HEK293T (cell line): ENCODE results near the gene VPS13A.

Experiments used
- BHLHE40 ChIP-seq: fragments of 450-650 bp; IDR thresholded peaks from 2 replicates; pipeline ENCODE4 v1.6.1; 2016; ENCODE audit warnings: mild to moderate bottlenecking, moderate library complexity, borderline replicate concordance
- ELF4 ChIP-seq: fragments of 450-650 bp; IDR thresholded peaks from 2 replicates; pipeline ENCODE4 v1.6.1; 2017; ENCODE audit warnings: antibody characterized with exemption
- FOXA1 ChIP-seq: fragments of 450-650 bp; IDR thresholded peaks from 2 replicates; pipeline ENCODE4 v1.6.1; 2016; ENCODE audit warnings: mild to moderate bottlenecking
- FOXK2 ChIP-seq: fragments of 450-650 bp; IDR thresholded peaks from 2 replicates; pipeline ENCODE4 v1.6.1; 2016; ENCODE audit warnings: mild to moderate bottlenecking
- L3MBTL2 ChIP-seq: fragments of 450-650 bp; conservative IDR thresholded peaks from 2 replicates; pipeline ENCODE4 v1.6.1; 2016; ENCODE audit warnings: mild to moderate bottlenecking
- LEF1 ChIP-seq: fragments of 450-650 bp; IDR thresholded peaks from 2 replicates; pipeline ENCODE4 v1.6.1; 2017; ENCODE audit warnings: mild to moderate bottlenecking, borderline replicate concordance
- PKNOX1 ChIP-seq: fragments of 450-650 bp; IDR thresholded peaks from 2 replicates; pipeline ENCODE4 v1.6.1; 2016
- SUZ12 ChIP-seq: fragments of 450-650 bp; IDR thresholded peaks from 2 replicates; pipeline ENCODE4 v1.6.1; 2016; ENCODE audit warnings: mild to moderate bottlenecking

DNA sequence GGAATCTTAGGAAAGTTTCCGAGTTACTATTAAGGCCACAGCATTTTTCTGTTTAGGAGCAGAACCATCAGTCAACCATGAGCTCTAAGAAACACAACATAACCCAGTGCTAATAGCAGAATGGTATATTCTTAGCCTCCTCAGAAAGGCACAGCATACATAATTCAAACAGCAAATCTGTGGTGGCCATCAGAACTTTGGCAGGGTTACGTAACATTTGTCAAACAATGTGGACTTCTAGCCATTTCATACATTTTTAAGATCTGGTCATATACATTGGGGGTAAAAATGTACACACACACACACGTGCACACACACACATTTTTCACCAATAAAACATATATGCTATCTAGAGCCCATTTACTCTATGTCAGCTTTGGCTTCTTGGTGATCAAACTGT lies 245.6 kb downstream of the VPS13A start:
- TF ChIP-seq FOXA1 (no peak), ELF4 (no peak), FOXK2 (no peak), BHLHE40 (no peak), L3MBTL2 (no peak), SUZ12 (no peak), PKNOX1 (no peak), LEF1 (no peak)
